ENCODE results near the gene STX5. TPM values are rescaled to one million over a fixed set of nuclear protein-coding genes. Genes with fewer than 3 reads are reported as not detected.

Gene STX5
- total and polyA plus RNA-seq, 9 of the 15 experiments (the other 6 are each of a cell fraction or from before 2014, with no cell fraction given) = 2.8 to 28.6 (median 23.7) TPM

DNA sequence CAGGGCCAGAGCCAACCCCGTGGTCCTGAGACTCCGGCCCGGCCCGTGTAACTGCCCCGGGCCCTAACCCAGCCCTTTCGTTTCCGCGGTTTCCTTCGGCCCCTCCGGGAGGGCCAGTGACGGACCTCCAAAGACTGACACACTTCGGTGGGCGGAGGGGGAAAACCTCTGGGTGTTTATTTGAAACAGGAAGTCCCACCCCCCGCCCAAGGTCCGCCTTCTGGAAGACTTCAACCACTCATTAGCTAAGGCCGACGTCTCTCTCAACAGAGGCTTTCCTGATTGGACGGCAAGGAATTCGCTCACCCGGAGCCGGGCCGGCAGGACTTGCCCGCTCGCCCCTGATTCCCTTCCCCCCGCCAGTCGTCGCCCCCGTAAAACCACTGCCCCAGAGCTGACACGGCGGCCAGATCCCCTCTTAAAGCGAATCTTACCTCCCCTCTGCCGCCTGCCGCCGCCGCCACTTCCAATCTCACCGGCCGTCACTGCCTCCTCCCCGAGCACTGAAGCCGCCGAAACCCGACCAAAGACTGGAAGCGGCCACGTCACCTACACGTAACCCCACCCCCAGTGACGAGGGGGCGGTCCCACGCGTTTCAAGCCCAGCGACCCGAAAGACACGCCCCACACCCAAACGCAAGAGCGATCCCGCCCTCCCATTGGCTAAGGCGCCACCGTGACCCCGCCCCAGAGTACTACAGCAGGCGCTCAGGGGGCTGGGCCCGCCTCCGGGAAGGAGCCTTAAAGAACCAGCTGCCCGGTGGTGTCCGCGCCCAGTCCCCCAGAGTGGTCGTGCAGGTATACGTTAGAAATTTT lies at the start of gene STX5 (continued):
- TF ChIP-seq OTX1 (CRISPR knock-in tag; IDR thresholded peaks at IDR 0.05) = peak; percentile 88; the same call in 1 of the 2 replicates
- TF ChIP-seq EGR1 (conservative IDR thresholded peaks at IDR 0.05) = peak; percentile 81
- TF ChIP-seq BCL6 (CRISPR knock-in tag; IDR thresholded peaks at IDR 0.05) = no peak
- no peak for TF ChIP-seq ZNF586 (CRISPR knock-in tag; conservative IDR thresholded peaks at IDR 0.05)
- peak; percentile 97 for TF ChIP-seq KAT7 (CRISPR knock-in tag; IDR thresholded peaks at IDR 0.05; ENCODE audit: borderline replicate concordance)
- TF ChIP-seq, protein P1, sequence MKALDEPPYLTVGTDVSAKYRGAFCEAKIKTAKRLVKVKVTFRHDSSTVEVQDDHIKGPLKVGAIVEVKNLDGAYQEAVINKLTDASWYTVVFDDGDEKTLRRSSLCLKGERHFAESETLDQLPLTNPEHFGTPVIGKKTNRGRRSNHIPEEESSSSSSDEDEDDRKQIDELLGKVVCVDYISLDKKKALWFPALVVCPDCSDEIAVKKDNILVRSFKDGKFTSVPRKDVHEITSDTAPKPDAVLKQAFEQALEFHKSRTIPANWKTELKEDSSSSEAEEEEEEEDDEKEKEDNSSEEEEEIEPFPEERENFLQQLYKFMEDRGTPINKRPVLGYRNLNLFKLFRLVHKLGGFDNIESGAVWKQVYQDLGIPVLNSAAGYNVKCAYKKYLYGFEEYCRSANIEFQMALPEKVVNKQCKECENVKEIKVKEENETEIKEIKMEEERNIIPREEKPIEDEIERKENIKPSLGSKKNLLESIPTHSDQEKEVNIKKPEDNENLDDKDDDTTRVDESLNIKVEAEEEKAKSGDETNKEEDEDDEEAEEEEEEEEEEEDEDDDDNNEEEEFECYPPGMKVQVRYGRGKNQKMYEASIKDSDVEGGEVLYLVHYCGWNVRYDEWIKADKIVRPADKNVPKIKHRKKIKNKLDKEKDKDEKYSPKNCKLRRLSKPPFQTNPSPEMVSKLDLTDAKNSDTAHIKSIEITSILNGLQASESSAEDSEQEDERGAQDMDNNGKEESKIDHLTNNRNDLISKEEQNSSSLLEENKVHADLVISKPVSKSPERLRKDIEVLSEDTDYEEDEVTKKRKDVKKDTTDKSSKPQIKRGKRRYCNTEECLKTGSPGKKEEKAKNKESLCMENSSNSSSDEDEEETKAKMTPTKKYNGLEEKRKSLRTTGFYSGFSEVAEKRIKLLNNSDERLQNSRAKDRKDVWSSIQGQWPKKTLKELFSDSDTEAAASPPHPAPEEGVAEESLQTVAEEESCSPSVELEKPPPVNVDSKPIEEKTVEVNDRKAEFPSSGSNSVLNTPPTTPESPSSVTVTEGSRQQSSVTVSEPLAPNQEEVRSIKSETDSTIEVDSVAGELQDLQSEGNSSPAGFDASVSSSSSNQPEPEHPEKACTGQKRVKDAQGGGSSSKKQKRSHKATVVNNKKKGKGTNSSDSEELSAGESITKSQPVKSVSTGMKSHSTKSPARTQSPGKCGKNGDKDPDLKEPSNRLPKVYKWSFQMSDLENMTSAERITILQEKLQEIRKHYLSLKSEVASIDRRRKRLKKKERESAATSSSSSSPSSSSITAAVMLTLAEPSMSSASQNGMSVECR (CRISPR knock-in tag; IDR thresholded peaks at IDR 0.05) = peak; percentile 10; the same call in 1 of the 2 replicates
- peak; percentile 38; the same call in 1 of the 2 replicates for TF ChIP-seq C11orf30 (IDR thresholded peaks at IDR 0.05; ENCODE audit: low read depth)
- no peak for TF ChIP-seq KDM2B (CRISPR knock-in tag; IDR thresholded peaks at IDR 0.05)
- no peak for TF ChIP-seq NR3C1 (CRISPR knock-in tag; IDR thresholded peaks at IDR 0.05)
- peak; percentile 0 for TF ChIP-seq HNRNPLL (IDR thresholded peaks at IDR 0.05; ENCODE audit: low read depth, low read length, poor library complexity, severe bottlenecking)
- TF ChIP-seq EZH2 (IDR thresholded peaks at IDR 0.05; ENCODE audit: borderline replicate concordance, low read depth, low read length) = no peak
- no peak for TF ChIP-seq ESRRB (CRISPR knock-in tag; IDR thresholded peaks at IDR 0.05; ENCODE audit: borderline replicate concordance)
- TF ChIP-seq ZNF695 (CRISPR knock-in tag; IDR thresholded peaks at IDR 0.05) = no peak
- peak; percentile 93 for TF ChIP-seq ATF7 (IDR thresholded peaks at IDR 0.05)
- TF ChIP-seq, protein P2, sequence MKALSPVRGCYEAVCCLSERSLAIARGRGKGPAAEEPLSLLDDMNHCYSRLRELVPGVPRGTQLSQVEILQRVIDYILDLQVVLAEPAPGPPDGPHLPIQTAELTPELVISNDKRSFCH (CRISPR knock-in tag; IDR thresholded peaks at IDR 0.05) = no peak
- TF ChIP-seq, protein P2 (tag; IDR thresholded peaks at IDR 0.05) = no peak
- TF ChIP-seq, protein P3, sequence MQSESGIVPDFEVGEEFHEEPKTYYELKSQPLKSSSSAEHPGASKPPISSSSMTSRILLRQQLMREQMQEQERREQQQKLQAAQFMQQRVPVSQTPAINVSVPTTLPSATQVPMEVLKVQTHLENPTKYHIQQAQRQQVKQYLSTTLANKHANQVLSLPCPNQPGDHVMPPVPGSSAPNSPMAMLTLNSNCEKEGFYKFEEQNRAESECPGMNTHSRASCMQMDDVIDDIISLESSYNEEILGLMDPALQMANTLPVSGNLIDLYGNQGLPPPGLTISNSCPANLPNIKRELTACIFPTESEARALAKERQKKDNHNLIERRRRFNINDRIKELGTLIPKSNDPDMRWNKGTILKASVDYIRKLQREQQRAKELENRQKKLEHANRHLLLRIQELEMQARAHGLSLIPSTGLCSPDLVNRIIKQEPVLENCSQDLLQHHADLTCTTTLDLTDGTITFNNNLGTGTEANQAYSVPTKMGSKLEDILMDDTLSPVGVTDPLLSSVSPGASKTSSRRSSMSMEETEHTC (IDR thresholded peaks at IDR 0.05) = no peak
- TF ChIP-seq CXXC5 (CRISPR knock-in tag; IDR thresholded peaks at IDR 0.05) = peak; percentile 48
- TF ChIP-seq, protein P4, sequence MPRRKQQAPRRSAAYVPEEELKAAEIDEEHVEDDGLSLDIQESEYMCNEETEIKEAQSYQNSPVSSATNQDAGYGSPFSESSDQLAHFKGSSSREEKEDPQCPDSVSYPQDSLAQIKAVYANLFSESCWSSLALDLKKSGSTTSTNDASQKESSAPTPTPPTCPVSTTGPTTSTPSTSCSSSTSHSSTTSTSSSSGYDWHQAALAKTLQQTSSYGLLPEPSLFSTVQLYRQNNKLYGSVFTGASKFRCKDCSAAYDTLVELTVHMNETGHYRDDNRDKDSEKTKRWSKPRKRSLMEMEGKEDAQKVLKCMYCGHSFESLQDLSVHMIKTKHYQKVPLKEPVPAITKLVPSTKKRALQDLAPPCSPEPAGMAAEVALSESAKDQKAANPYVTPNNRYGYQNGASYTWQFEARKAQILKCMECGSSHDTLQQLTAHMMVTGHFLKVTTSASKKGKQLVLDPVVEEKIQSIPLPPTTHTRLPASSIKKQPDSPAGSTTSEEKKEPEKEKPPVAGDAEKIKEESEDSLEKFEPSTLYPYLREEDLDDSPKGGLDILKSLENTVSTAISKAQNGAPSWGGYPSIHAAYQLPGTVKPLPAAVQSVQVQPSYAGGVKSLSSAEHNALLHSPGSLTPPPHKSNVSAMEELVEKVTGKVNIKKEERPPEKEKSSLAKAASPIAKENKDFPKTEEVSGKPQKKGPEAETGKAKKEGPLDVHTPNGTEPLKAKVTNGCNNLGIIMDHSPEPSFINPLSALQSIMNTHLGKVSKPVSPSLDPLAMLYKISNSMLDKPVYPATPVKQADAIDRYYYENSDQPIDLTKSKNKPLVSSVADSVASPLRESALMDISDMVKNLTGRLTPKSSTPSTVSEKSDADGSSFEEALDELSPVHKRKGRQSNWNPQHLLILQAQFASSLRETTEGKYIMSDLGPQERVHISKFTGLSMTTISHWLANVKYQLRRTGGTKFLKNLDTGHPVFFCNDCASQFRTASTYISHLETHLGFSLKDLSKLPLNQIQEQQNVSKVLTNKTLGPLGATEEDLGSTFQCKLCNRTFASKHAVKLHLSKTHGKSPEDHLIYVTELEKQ (CRISPR knock-in tag; IDR thresholded peaks at IDR 0.05) = no peak

Data from K562 (cell line).